ENCODE data around the gene COL21A1.

- TF ChIP-seq CTCF (conservative IDR thresholded peaks at IDR 0.05) (no peak), ZFX (IDR thresholded peaks at IDR 0.05) (no peak)
Observed at GRCh38 chr6:56211724-56212123, 35.7 kb downstream of the COL21A1 start.

All from C4-2B (cell line).